HepG2 (cell line): ENCODE measurements around the gene CERS3. TPM values are rescaled to one million over a fixed set of nuclear protein-coding genes. Genes with fewer than 3 reads are reported as not detected.

Experiments used
- ATAC-seq: fragments of 200-7000 bp; cut with Tn5 transposase; 3 replicates; pipeline ENCODE4 v1.9.1; 2020; ENCODE audit warnings: mild to moderate bottlenecking, moderate library complexity
- BruUV-seq: library from RNA; stranded (reverse); fragments of 400-500 nt; replicated peaks from 2 replicates; lab custom pipeline; 2021; lab: Mats Ljungman, UMichigan
- CTCF ChIA-PET: fragments of 300-600 bp; formaldehyde crosslinking; extraction: SDS; loops from one replicate; lab custom pipeline; 2021; ENCODE audit warnings: low total read pairs, inconsistent platforms, low intra/inter-chr PET ratio; lab: Yijun Ruan, JAX
- POLR2A ChIA-PET: fragments of 350-600 bp; sonication (Branson Sonifier 250); formaldehyde crosslinking; loops from one replicate; lab custom pipeline; 2020; ENCODE audit warnings: antibody characterized with exemption, inconsistent platforms; lab: Yijun Ruan, JAX
- DNase-seq: peaks from one replicate; pipeline ENCODE4 v3.0.0-alpha.2; 2015; ENCODE audit warnings: low spot score
- FAIRE-seq: peaks from 3 replicates; lab custom pipeline; 2011; peaks lifted over from hg19 to GRCh38; lab: Jason Lieb, UNC
- H2AFZ ChIP-seq: one replicate; pipeline ENCODE4 v1.6.1; 2011; ENCODE audit warnings: low read length, inconsistent platforms
- H3K27ac ChIP-seq: fragments of 300-600 bp; 3 replicates; pipeline ENCODE4 v1.8.0; 2011; ENCODE audit warnings: mixed run types, mild to moderate bottlenecking, mixed read lengths, low read length, inconsistent platforms; ENCODE audit not compliant: insufficient read depth; ENCODE audit errors: extremely low read length
- H3K27me3 ChIP-seq, 2 experiments: fragments of 200-600 bp in 1 of 2; 2 replicates in 1 of 2; 3 replicates in 1 of 2; pipeline versions ENCODE4 v1.6.0 to v1.8.0; 2011; ENCODE audit warnings: low read length in 2 of 2, mild to moderate bottlenecking in 2 of 2, moderate library complexity in 2 of 2, inconsistent platforms in 1 of 2; ENCODE audit not compliant: insufficient read depth in 2 of 2, control insufficient read depth in 1 of 2
- H3K36me3 ChIP-seq, 2 experiments: fragments of 200-600 bp in 1 of 2; replicated peaks in 1 of 2; 2 replicates in 1 of 2; 3 replicates in 1 of 2; pipeline versions ENCODE4 v1.5.1 to v1.8.0; 2011; ENCODE audit warnings: low read length in 2 of 2, inconsistent platforms in 1 of 2; ENCODE audit not compliant: insufficient read depth in 2 of 2, control insufficient read depth in 1 of 2
- H3K4me1 ChIP-seq: 2 replicates; pipeline ENCODE4 v1.5.1; 2012; ENCODE audit warnings: low read length, inconsistent platforms; ENCODE audit not compliant: insufficient read depth
- H3K4me2 ChIP-seq: 2 replicates; pipeline ENCODE4 v1.6.0; 2011; ENCODE audit warnings: low read depth, low read length, inconsistent platforms
- H3K4me3 ChIP-seq, 3 experiments: fragments of 200-600 bp in 1 of 3; sonication (generic), shearing (Covaris generic) in 1 of 3; replicated peaks in 1 of 3; 2 replicates each; pipeline ENCODE4 v1.5.1; 2011 to 2016; ENCODE audit warnings: low read length in 3 of 3, inconsistent platforms in 2 of 3, low read depth in 2 of 3, mild to moderate bottlenecking in 2 of 3, control low read depth in 1 of 3, mixed read lengths in 1 of 3; ENCODE audit not compliant: insufficient read depth in 1 of 3
- H3K79me2 ChIP-seq: one replicate; pipeline ENCODE4 v1.6.1; 2011; ENCODE audit warnings: low read length, inconsistent platforms; ENCODE audit not compliant: insufficient read depth
- H3K9ac ChIP-seq: 2 replicates; pipeline ENCODE4 v1.6.0; 2011; ENCODE audit warnings: mild to moderate bottlenecking, low read depth, low read length, inconsistent platforms; ENCODE audit not compliant: insufficient read depth
- H3K9me3 ChIP-seq: 2 replicates; pipeline ENCODE4 v1.5.1; 2012; ENCODE audit warnings: mild to moderate bottlenecking, low read length
- H4K20me1 ChIP-seq: 2 replicates; pipeline ENCODE4 v1.6.0; 2011; ENCODE audit warnings: inconsistent platforms, mild to moderate bottlenecking, low read length, moderate library complexity; ENCODE audit not compliant: insufficient read depth
- CBFB ChIP-seq: sonication (generic); formaldehyde crosslinking; IDR thresholded peaks from 2 replicates; pipeline ENCODE4 v1.4.0; 2020; ENCODE audit warnings: missing genetic modification reagents
- EZH2 ChIP-seq: conservative IDR thresholded peaks from 2 replicates; pipeline ENCODE4 v1.6.1; 2012; ENCODE audit warnings: mild to moderate bottlenecking, low read depth, low read length, moderate library complexity
- KAT8 ChIP-seq: IDR thresholded peaks from 2 replicates; pipeline ENCODE4 v1.6.1; 2016; ENCODE audit warnings: missing genetic modification reagents, missing compliant biosample characterization
- MAFG ChIP-seq: sonication (generic); formaldehyde crosslinking; IDR thresholded peaks from 2 replicates; pipeline ENCODE4 v1.5.1; 2020; ENCODE audit warnings: mild to moderate bottlenecking, missing genetic modification reagents
- NFATC3 ChIP-seq: sonication (generic); formaldehyde crosslinking; IDR thresholded peaks from 2 replicates; pipeline ENCODE4 v1.5.1; 2020; ENCODE audit warnings: mild to moderate bottlenecking, missing genetic modification reagents
- NR3C1 ChIP-seq: sonication (generic); formaldehyde crosslinking; IDR thresholded peaks from 2 replicates; pipeline ENCODE4 v1.4.0; 2020; ENCODE audit warnings: missing genetic modification reagents
- STAT5B ChIP-seq: sonication (generic); formaldehyde crosslinking; IDR thresholded peaks from 2 replicates; pipeline ENCODE4 v1.4.0; 2020; ENCODE audit warnings: missing genetic modification reagents
- ZNF207 ChIP-seq: fragments of 450-650 bp; IDR thresholded peaks from 2 replicates; pipeline ENCODE4 v1.6.1; 2016; ENCODE audit warnings: antibody characterized with exemption, borderline replicate concordance
- ZNF329 ChIP-seq: sonication (generic); formaldehyde crosslinking; IDR thresholded peaks from 2 replicates; pipeline ENCODE4 v1.9.0; 2021; ENCODE audit warnings: low read depth, mild to moderate bottlenecking, missing genetic modification reagents
- ZNF34 ChIP-seq: sonication (generic); formaldehyde crosslinking; IDR thresholded peaks from 2 replicates; pipeline ENCODE4 v1.4.0; 2020; ENCODE audit warnings: mild to moderate bottlenecking, missing genetic modification reagents, borderline replicate concordance
- ZNF703 ChIP-seq: sonication (generic); formaldehyde crosslinking; IDR thresholded peaks from 2 replicates; pipeline ENCODE4 v1.5.1; 2020; ENCODE audit warnings: missing genetic modification reagents, mild to moderate bottlenecking, moderate library complexity, borderline replicate concordance
- ZNF75D ChIP-seq: sonication (generic); formaldehyde crosslinking; IDR thresholded peaks from 2 replicates; pipeline ENCODE4 v1.8.1; 2023; ENCODE audit warnings: missing genetic modification reagents, mild to moderate bottlenecking, borderline replicate concordance
- WGBS: methylation state at CpG from one replicate; pipeline ENCODE4 v1.1.6; 2017; ENCODE audit warnings: low lambda C conversion rate; 5-methylcytosine and 5-hydroxymethylcytosine counted together
- in situ Hi-C: cut with HindIII; loops from 2 replicates; pipeline ENCODE4 v1.10.0; 2017; ENCODE audit warnings: low pct_unique_long_range_greater_than_20kb; ENCODE audit not compliant: extremely low pct_ligation_motif_present
- intact Hi-C: fragments of 100-400 bp; cut with micrococcal nuclease; formaldehyde crosslinking; loops from one replicate; pipeline ENCODE4 v1.10.0; 2022; ENCODE audit not compliant: unreplicated experiment
- polyA plus RNA-seq, 8 experiments: library from polyadenylated mRNA; depleted of rRNA in 3 of 8; stranded (reverse) in 7 of 8; unstranded in 1 of 8; fragments of >200 nt; fragmentation: Illumina TruSeq in 4 of 8; extraction: Trizol in 4 of 8; gene quantifications; 2 replicates each; pipeline versions ENCODE4 v1.2.1 to v1.2.3, GENCODE V29; 2011 to 2016; ENCODE audit warnings: low read depth in 4 of 8, missing spikeins in 1 of 8, mixed read lengths in 1 of 8; ENCODE audit not compliant: insufficient read depth in 1 of 8
- total RNA-seq, 5 experiments: library from RNA; depleted of rRNA; stranded (reverse); fragments of >200 nt; fragmentation: Illumina TruSeq; extraction: Trizol; gene quantifications; 2 replicates each; pipeline ENCODE4 v1.2.3, GENCODE V29; 2016; ENCODE audit warnings: low read depth in 1 of 5
- TF ChIP-seq, protein P1 (sequence below): sonication (generic); formaldehyde crosslinking; IDR thresholded peaks from 2 replicates; pipeline ENCODE4 v1.4.0; 2020; ENCODE audit warnings: missing genetic modification reagents
- TF ChIP-seq, protein P2 (sequence below): sonication (generic); formaldehyde crosslinking; IDR thresholded peaks from 2 replicates; pipeline ENCODE4 v1.4.0; 2020; ENCODE audit warnings: mild to moderate bottlenecking, missing genetic modification reagents

The CERS3 gene
- total and polyA plus RNA-seq, 2 of the 13 experiments (the other 11 are each of a cell fraction or from before 2014, with no cell fraction given), result not detected

GRCh38 chr15:100502651-100503050 lies 26.1 kb downstream of the CERS3 start:
- no peak for FAIRE-seq
- H2AFZ ChIP-seq, result no peak overlapping the region
- 9% methylated on average over 3 of the region's 3 CpGs for WGBS
- no peaks in the 10 kb centered on the region for H3K9me3 ChIP-seq
- H3K36me3 ChIP-seq, result no peaks in the 10 kb centered on the region
- BruUV-seq, result no TSS peak
- intact Hi-C loops, result no loop called here
- no peak for DNase-seq
- no peak overlapping the region for H3K27ac ChIP-seq
- no peaks in the 10 kb centered on the region for H4K20me1 ChIP-seq
- no peak overlapping the region for H3K4me2 ChIP-seq
- no peak for TF ChIP-seq STAT5B (CRISPR knock-in tag)
- TF ChIP-seq KAT8 (CRISPR knock-in tag), result no peak
- TF ChIP-seq, all 625 proteins: peak for 0
- Histone ChIP-seq H3K4me1 (peaks cover 12% of the 10 kb centered on the region), H3K9ac (no peak overlapping the region), H3K27me3 (peaks cover 0 to 2% of the 10 kb centered on the region in 2 experiments; a peak in 1 of 5 replicates), H3K79me2 (no peaks in the 10 kb centered on the region), H3K4me3 (no peak overlapping the region)
- ATAC-seq, result no peak
- ChIA-PET CTCF (no interaction called here), POLR2A (no interaction called here)
- in situ Hi-C loops, result no loop called here

GRCh38 chr15:100501117-100501516 lies 27.6 kb downstream of the CERS3 start:
- WGBS, result 21% methylated on average over 5 of the region's 5 CpGs
- DNase-seq (no peak), ATAC-seq (no peak), FAIRE-seq (no peak)
- Histone ChIP-seq H3K9me3 (no peaks in the 10 kb centered on the region), H3K4me3 (no peak overlapping the region), H4K20me1 (no peaks in the 10 kb centered on the region), H3K4me1 (peaks cover 12% of the 10 kb centered on the region), H3K9ac (no peak overlapping the region), H3K27me3 (peaks cover 0 to 2% of the 10 kb centered on the region in 2 experiments; a peak in 1 of 5 replicates), H3K4me2 (no peak overlapping the region), H3K27ac (no peak overlapping the region), H2AFZ (no peak overlapping the region), H3K79me2 (no peaks in the 10 kb centered on the region), H3K36me3 (no peaks in the 10 kb centered on the region)
- no TSS peak for BruUV-seq
- ChIA-PET POLR2A (no interaction called here), CTCF (no interaction called here)
- intact Hi-C loops, result no loop called here
- in situ Hi-C loops, result no loop called here
- no peak for TF ChIP-seq CBFB
- TF ChIP-seq NR3C1, result no peak
- no peak for TF ChIP-seq ZNF34 (CRISPR knock-in tag)
- TF ChIP-seq, protein P1, sequence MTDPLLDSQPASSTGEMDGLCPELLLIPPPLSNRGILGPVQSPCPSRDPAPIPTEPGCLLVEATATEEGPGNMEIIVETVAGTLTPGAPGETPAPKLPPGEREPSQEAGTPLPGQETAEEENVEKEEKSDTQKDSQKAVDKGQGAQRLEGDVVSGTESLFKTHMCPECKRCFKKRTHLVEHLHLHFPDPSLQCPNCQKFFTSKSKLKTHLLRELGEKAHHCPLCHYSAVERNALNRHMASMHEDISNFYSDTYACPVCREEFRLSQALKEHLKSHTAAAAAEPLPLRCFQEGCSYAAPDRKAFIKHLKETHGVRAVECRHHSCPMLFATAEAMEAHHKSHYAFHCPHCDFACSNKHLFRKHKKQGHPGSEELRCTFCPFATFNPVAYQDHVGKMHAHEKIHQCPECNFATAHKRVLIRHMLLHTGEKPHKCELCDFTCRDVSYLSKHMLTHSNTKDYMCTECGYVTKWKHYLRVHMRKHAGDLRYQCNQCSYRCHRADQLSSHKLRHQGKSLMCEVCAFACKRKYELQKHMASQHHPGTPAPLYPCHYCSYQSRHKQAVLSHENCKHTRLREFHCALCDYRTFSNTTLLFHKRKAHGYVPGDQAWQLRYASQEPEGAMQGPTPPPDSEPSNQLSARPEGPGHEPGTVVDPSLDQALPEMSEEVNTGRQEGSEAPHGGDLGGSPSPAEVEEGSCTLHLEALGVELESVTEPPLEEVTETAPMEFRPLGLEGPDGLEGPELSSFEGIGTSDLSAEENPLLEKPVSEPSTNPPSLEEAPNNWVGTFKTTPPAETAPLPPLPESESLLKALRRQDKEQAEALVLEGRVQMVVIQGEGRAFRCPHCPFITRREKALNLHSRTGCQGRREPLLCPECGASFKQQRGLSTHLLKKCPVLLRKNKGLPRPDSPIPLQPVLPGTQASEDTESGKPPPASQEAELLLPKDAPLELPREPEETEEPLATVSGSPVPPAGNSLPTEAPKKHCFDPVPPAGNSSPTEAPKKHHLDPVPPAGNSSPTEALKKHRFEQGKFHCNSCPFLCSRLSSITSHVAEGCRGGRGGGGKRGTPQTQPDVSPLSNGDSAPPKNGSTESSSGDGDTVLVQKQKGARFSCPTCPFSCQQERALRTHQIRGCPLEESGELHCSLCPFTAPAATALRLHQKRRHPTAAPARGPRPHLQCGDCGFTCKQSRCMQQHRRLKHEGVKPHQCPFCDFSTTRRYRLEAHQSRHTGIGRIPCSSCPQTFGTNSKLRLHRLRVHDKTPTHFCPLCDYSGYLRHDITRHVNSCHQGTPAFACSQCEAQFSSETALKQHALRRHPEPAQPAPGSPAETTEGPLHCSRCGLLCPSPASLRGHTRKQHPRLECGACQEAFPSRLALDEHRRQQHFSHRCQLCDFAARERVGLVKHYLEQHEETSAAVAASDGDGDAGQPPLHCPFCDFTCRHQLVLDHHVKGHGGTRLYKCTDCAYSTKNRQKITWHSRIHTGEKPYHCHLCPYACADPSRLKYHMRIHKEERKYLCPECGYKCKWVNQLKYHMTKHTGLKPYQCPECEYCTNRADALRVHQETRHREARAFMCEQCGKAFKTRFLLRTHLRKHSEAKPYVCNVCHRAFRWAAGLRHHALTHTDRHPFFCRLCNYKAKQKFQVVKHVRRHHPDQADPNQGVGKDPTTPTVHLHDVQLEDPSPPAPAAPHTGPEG, result no peak
- TF ChIP-seq, protein P2, sequence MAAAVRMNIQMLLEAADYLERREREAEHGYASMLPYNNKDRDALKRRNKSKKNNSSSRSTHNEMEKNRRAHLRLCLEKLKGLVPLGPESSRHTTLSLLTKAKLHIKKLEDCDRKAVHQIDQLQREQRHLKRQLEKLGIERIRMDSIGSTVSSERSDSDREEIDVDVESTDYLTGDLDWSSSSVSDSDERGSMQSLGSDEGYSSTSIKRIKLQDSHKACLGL, result no peak
- TF ChIP-seq NFATC3 (CRISPR knock-in tag), result no peak
- no peak for TF ChIP-seq ZNF329 (CRISPR knock-in tag)
- no peak for TF ChIP-seq ZNF207
- TF ChIP-seq EZH2, result no peak
- TF ChIP-seq MAFG, result no peak
- no peak for TF ChIP-seq ZNF75D (CRISPR knock-in tag)
- TF ChIP-seq ZNF703, result no peak
